SK-N-SH treated with all-trans-retinoic acid at 6 μM for 48 hours (cell line): ENCODE measurements around the gene NDFIP1.
A peak's percentile ranks its signal among the peaks of the same experiment; 100 is the strongest.

ENCODE experiments used
- ATAC-seq: fragments of 200-7000 bp; cut with Tn5 transposase; 3 replicates; pipeline ENCODE4 v1.9.1; 2020; ENCODE audit warnings: mild to moderate bottlenecking, moderate library complexity
- ARNTL ChIP-seq: fragments of 450-650 bp; formaldehyde crosslinking; IDR thresholded peaks from 2 replicates; pipeline ENCODE4 v1.5.0; 2020; ENCODE audit warnings: low read depth, mild to moderate bottlenecking, moderate library complexity, borderline replicate concordance
- BACH2 ChIP-seq: fragments of 250-450 bp; sonication (Bioruptor Pico); IDR thresholded peaks from 2 replicates; pipeline ENCODE4 v1.9.0; 2021; ENCODE audit warnings: mild to moderate bottlenecking, borderline replicate concordance
- CREB5 ChIP-seq: fragments of 250-450 bp; sonication (Bioruptor Pico); IDR thresholded peaks from 2 replicates; pipeline ENCODE4 v1.5.1; 2020; ENCODE audit warnings: low read depth, mild to moderate bottlenecking, moderate library complexity
- CSDC2 ChIP-seq: fragments of 250-450 bp; sonication (Bioruptor Pico); IDR thresholded peaks from 2 replicates; pipeline ENCODE4 v1.5.0; 2020; ENCODE audit warnings: mild to moderate bottlenecking, moderate library complexity
- CSRNP3 ChIP-seq: fragments of 250-450 bp; sonication (Bioruptor Pico); IDR thresholded peaks from 2 replicates; pipeline ENCODE4 v1.5.1; 2021; ENCODE audit warnings: mild to moderate bottlenecking, moderate library complexity
- OSR1 ChIP-seq: fragments of 250-450 bp; sonication (Bioruptor Pico); IDR thresholded peaks from 2 replicates; pipeline ENCODE4 v1.8.0; 2022; ENCODE audit warnings: moderate library complexity, mild to moderate bottlenecking, inconsistent platforms
- PATZ1 ChIP-seq: fragments of 250-450 bp; sonication (Bioruptor Pico); IDR thresholded peaks from 2 replicates; pipeline ENCODE4 v1.8.0; 2020; ENCODE audit warnings: mild to moderate bottlenecking, moderate library complexity, borderline replicate concordance
- POU6F1 ChIP-seq: fragments of 250-450 bp; sonication (Bioruptor Pico); IDR thresholded peaks from 2 replicates; pipeline ENCODE4 v1.8.0; 2021; ENCODE audit warnings: low read depth, mild to moderate bottlenecking, moderate library complexity, borderline replicate concordance
- TOX ChIP-seq: fragments of 250-450 bp; sonication (Bioruptor Pico); IDR thresholded peaks from 2 replicates; pipeline ENCODE4 v1.8.0; 2021; ENCODE audit warnings: mild to moderate bottlenecking, moderate library complexity, borderline replicate concordance
- TSHZ2 ChIP-seq: fragments of 250-450 bp; sonication (Bioruptor Pico); IDR thresholded peaks from 2 replicates; pipeline ENCODE4 v1.5.0; 2020; ENCODE audit warnings: mild to moderate bottlenecking, moderate library complexity
- ZFP30 ChIP-seq: fragments of 450-650 bp; formaldehyde crosslinking; IDR thresholded peaks from 2 replicates; pipeline ENCODE4 v1.5.0; 2022; ENCODE audit warnings: mild to moderate bottlenecking, moderate library complexity
- ZNF565 ChIP-seq: fragments of 450-650 bp; formaldehyde crosslinking; conservative IDR thresholded peaks from 2 replicates; pipeline ENCODE4 v1.5.0; 2020; ENCODE audit warnings: low read depth, mild to moderate bottlenecking, moderate library complexity
- ZNF70 ChIP-seq: fragments of 450-650 bp; formaldehyde crosslinking; IDR thresholded peaks from 2 replicates; pipeline ENCODE4 v1.5.0; 2020; ENCODE audit warnings: mild to moderate bottlenecking, moderate library complexity
- ZNF8 ChIP-seq: fragments of 450-650 bp; formaldehyde crosslinking; IDR thresholded peaks from 2 replicates; pipeline ENCODE4 v1.5.0; 2020; ENCODE audit warnings: mild to moderate bottlenecking, moderate library complexity

The NDFIP1 gene

GRCh38 chr5:142063376-142063775 is 45.2 kb upstream of the NDFIP1 start:
- no peak for ATAC-seq
- TF ChIP-seq BACH2 (CRISPR knock-in tag) (no peak), ZFP30 (CRISPR knock-in tag) (no peak), ZNF8 (CRISPR knock-in tag) (no peak), ARNTL (CRISPR knock-in tag) (no peak), ZNF70 (CRISPR knock-in tag) (no peak), TOX (CRISPR knock-in tag) (no peak), CSRNP3 (no peak), PATZ1 (no peak), ZNF565 (no peak)

- peak; percentile 94 for ATAC-seq
- TF ChIP-seq TSHZ2 = peak; percentile 74; the same call in 1 of the 2 replicates
- no peak for TF ChIP-seq ZNF565
- TF ChIP-seq ZNF70 (CRISPR knock-in tag) = no peak
- TF ChIP-seq ARNTL (CRISPR knock-in tag) = no peak
Measured at GRCh38 chr5:142063878-142064331, 44.7 kb upstream of the NDFIP1 start.

GRCh38 chr5:142065273-142065672 is 43.3 kb upstream of the NDFIP1 start:
- TF ChIP-seq CSDC2 (CRISPR knock-in tag) (no peak), PATZ1 (peak; percentile 52; the same call in 1 of the 2 replicates)
- TF ChIP-seq, all 23 proteins: peak for 1
- no peak; the same call in 2 of the 3 replicates for ATAC-seq

- ATAC-seq = no peak; the same call in 2 of the 3 replicates
- TF ChIP-seq TSHZ2 (no peak), CSDC2 (CRISPR knock-in tag) (no peak), OSR1 (CRISPR knock-in tag) (no peak), POU6F1 (CRISPR knock-in tag) (no peak), PATZ1 (no peak), ZNF565 (no peak), CREB5 (CRISPR knock-in tag) (no peak), ZNF70 (CRISPR knock-in tag) (no peak)
Measured at GRCh38 chr5:142069606-142070399, 38.8 kb upstream of the NDFIP1 start.
